GM23338 (cell line): ENCODE measurements around the gene OR51D1. TPM values are rescaled to one million over a fixed set of nuclear protein-coding genes. Genes with fewer than 3 reads are reported as not detected.

Experiments
- ATAC-seq: fragments of 200-7000 bp; cut with Tn5 transposase; 3 replicates; pipeline ENCODE4 v1.9.1; 2020
- DNase-seq: peaks from one replicate; pipeline ENCODE4 v3.0.0-alpha.2; 2015; ENCODE audit warnings: low spot score
- H2AFZ ChIP-seq: fragments of 200-600 bp; sonication (generic); 2 replicates; pipeline ENCODE4 v1.8.0; 2016; ENCODE audit warnings: antibody characterized with exemption, mild to moderate bottlenecking, moderate library complexity
- H3F3A ChIP-seq: fragments of 200-600 bp; sonication (generic); replicated peaks from 2 replicates; pipeline ENCODE4 v1.8.0; 2017; ENCODE audit warnings: antibody characterized with exemption, mixed run types, low read depth
- H3K27ac ChIP-seq: fragments of 200-600 bp; sonication (generic); 2 replicates; pipeline ENCODE4 v1.6.1; 2016; ENCODE audit warnings: low read depth
- H3K27me3 ChIP-seq: fragments of 200-600 bp; sonication (generic); 2 replicates; pipeline ENCODE4 v1.8.0; 2016; ENCODE audit warnings: mild to moderate bottlenecking, mixed run types, moderate library complexity; ENCODE audit not compliant: insufficient read depth
- H3K36me3 ChIP-seq: fragments of 200-600 bp; sonication (generic); 2 replicates; pipeline ENCODE4 v1.8.0; 2016; ENCODE audit warnings: mild to moderate bottlenecking; ENCODE audit not compliant: insufficient read depth
- H3K4me1 ChIP-seq: fragments of 200-600 bp; sonication (generic); 2 replicates; pipeline ENCODE4 v1.8.0; 2016; ENCODE audit warnings: mild to moderate bottlenecking, moderate library complexity; ENCODE audit not compliant: insufficient read depth
- H3K4me2 ChIP-seq: fragments of 200-600 bp; sonication (generic); 2 replicates; pipeline ENCODE4 v1.7.1; 2017; ENCODE audit warnings: mixed run types
- H3K4me3 ChIP-seq: fragments of 200-600 bp; sonication (generic); 2 replicates; pipeline ENCODE4 v1.6.1; 2016; ENCODE audit warnings: mixed run types
- H3K79me2 ChIP-seq: fragments of 200-600 bp; sonication (generic); replicated peaks from 2 replicates; pipeline ENCODE4 v1.8.0; 2017; ENCODE audit warnings: mild to moderate bottlenecking; ENCODE audit not compliant: insufficient read depth
- H3K9me2 ChIP-seq: fragments of 200-600 bp; sonication (generic); 2 replicates; pipeline ENCODE4 v1.8.0; 2017; ENCODE audit not compliant: insufficient read depth
- H4K20me1 ChIP-seq: fragments of 200-600 bp; sonication (generic); replicated peaks from 2 replicates; pipeline ENCODE4 v1.8.0; 2017; ENCODE audit warnings: mild to moderate bottlenecking; ENCODE audit not compliant: insufficient read depth
- H3K27ac Mint-ChIP-seq: 2 replicates; pipeline ENCODE4 v1.8.0; 2020; ENCODE audit warnings: inconsistent platforms, mild to moderate bottlenecking, moderate library complexity, mixed read lengths
- H3K27me3 Mint-ChIP-seq: 3 replicates; pipeline ENCODE4 v1.8.0; 2022; ENCODE audit warnings: low read depth, mild to moderate bottlenecking, moderate library complexity, mixed read lengths, inconsistent platforms; ENCODE audit not compliant: insufficient read depth, poor library complexity
- H3K36me3 Mint-ChIP-seq: 3 replicates; pipeline ENCODE4 v1.8.0; 2021; ENCODE audit warnings: low read depth, mild to moderate bottlenecking, inconsistent platforms, moderate library complexity, mixed read lengths
- H3K4me1 Mint-ChIP-seq: 3 replicates; pipeline ENCODE4 v1.8.0; 2020; ENCODE audit warnings: mild to moderate bottlenecking, inconsistent platforms, mixed read lengths
- H3K4me3 Mint-ChIP-seq: 3 replicates; pipeline ENCODE4 v1.8.0; 2021; ENCODE audit warnings: moderate library complexity, mild to moderate bottlenecking, inconsistent platforms, mixed read lengths
- H3K9me3 Mint-ChIP-seq: 3 replicates; pipeline ENCODE4 v1.8.0; 2020; ENCODE audit warnings: moderate library complexity, mild to moderate bottlenecking, inconsistent platforms, mixed read lengths
- CTCF ChIP-seq, 2 experiments: fragments of 200-600 bp in 1 of 2; sonication (generic) in 1 of 2; conservative IDR thresholded peaks; 2 replicates each; pipeline versions ENCODE4 v1.5.1 to v1.6.1; 2016 to 2017; ENCODE audit warnings: antibody characterized with exemption in 2 of 2, low read depth in 2 of 2, mild to moderate bottlenecking in 2 of 2, moderate library complexity in 1 of 2
- EZH2 ChIP-seq: fragments of 200-600 bp; sonication (generic); IDR thresholded peaks from one replicate; pipeline ENCODE4 v1.8.0; 2017; ENCODE audit warnings: antibody characterized with exemption, mild to moderate bottlenecking, low read depth; ENCODE audit not compliant: unreplicated experiment
- EZH2phosphoT487 ChIP-seq: fragments of 200-600 bp; sonication (generic); IDR thresholded peaks from one replicate; pipeline ENCODE4 v1.8.1; 2018; ENCODE audit warnings: antibody characterized with exemption; ENCODE audit not compliant: unreplicated experiment
- NANOG ChIP-seq: IDR thresholded peaks from 2 replicates; pipeline ENCODE4 v1.6.1; 2016; ENCODE audit warnings: antibody characterized with exemption, borderline replicate concordance
- POLR2AphosphoS5 ChIP-seq: IDR thresholded peaks from 2 replicates; pipeline ENCODE4 v1.6.1; 2016; ENCODE audit warnings: antibody characterized with exemption, low read depth
- REST ChIP-seq: IDR thresholded peaks from one replicate; pipeline ENCODE4 v1.6.1; 2018; ENCODE audit warnings: antibody characterized with exemption; ENCODE audit not compliant: unreplicated experiment
- ZNF114 ChIP-seq: fragments of 250-450 bp; sonication (Bioruptor Pico); IDR thresholded peaks from 2 replicates; pipeline ENCODE4 v1.5.0; 2020; ENCODE audit warnings: mild to moderate bottlenecking, moderate library complexity
- ZNF331 ChIP-seq: fragments of 250-450 bp; sonication (Bioruptor Pico); IDR thresholded peaks from 2 replicates; pipeline ENCODE4 v1.5.0; 2020; ENCODE audit warnings: low read depth, mild to moderate bottlenecking, moderate library complexity
- ZNF462 ChIP-seq: fragments of 250-450 bp; sonication (Bioruptor Pico); IDR thresholded peaks from 2 replicates; pipeline ENCODE4 v1.5.0; 2020; ENCODE audit warnings: mild to moderate bottlenecking, moderate library complexity
- polyA plus RNA-seq: library from polyadenylated mRNA; unstranded; fragments of >200 nt; fragmentation: Nextera tagmentation; extraction: Ambion mirVana; gene quantifications from 2 replicates; pipeline ENCODE4 v1.2.1, GENCODE V29; 2016
- total RNA-seq: library from RNA; depleted of rRNA; stranded (reverse); fragments of >200 nt; shearing (Covaris generic); gene quantifications from 2 replicates; pipeline ENCODE4 v1.2.3, GENCODE V29; 2014

Gene OR51D1
- total and polyA plus RNA-seq, 2 experiments from 2014 or later = not detected

DNA sequence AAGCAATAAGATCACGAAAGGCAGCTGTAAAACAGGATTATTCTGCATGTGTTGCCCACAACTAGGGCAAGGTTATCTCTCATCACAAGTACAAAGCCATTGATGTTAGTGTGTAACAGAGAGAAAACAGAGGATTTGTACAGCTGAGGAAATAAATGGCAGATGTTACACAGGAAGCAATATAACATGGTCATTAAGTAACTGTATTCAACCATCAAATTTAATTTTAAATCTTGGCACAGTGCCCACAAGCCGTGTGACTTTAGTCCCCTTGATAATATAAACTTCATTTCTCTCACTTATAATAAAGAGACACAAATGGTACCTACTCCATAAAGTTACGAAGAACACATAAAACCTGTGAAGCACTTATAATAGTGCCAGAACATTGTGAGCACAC lies 43.1 kb downstream of the OR51D1 start (continued):
- TF ChIP-seq ZNF462 (CRISPR knock-in tag) (no peak), ZNF114 (CRISPR knock-in tag) (no peak), CTCF (conservative IDR thresholded peaks at IDR 0.05; ENCODE audit: low read depth in 2 of 2) (no peak), ZNF331 (no peak), EZH2 (no peak), NANOG (no peak)

DNA sequence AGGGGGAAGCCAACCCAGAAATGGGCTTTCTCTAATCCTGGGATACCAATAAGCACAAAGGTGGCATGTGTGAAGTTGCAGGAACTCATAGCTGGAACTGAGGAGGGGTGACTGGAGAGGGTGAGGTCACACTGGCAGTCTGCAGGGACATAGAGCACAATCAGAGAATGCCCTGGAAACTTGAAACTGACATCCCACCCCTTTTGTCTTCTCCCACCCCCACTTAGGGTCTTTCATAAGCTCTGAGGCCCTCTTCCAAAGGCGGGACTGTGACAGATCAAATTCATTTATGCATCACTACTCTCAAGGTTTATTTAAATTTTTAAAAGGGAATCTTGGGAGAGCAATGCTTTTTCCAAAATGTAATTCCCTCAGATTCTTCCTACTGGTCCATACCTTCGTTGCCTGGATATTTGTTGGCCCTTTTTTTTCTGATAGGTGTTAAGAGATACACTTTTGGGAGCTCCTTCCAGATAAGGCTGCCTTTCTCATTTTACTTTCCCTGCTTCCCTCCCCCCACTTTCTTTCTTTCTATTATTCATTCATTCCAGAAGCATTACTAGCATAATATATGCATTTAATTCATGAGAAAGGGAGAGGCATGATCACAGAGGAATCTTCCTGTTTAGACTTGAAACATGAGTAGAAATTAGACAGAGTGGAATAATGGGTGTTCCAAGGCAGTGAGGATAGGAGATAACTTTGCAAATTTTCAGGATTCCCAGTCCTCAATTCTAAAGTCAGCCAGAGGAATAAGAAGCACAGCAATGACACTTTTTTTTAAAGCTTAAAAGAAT lies 45.5 kb downstream of the OR51D1 start:
- H2AFZ ChIP-seq = no peak overlapping the region; the same call in 1 of the 2 replicates
- no peaks in the 10 kb centered on the region for H3K27me3 ChIP-seq
- no peaks in the 10 kb centered on the region; the same call in 2 of the 3 replicates for H3K4me1 Mint-ChIP-seq
- H3K79me2 ChIP-seq = no peaks in the 10 kb centered on the region
- no peak overlapping the region for H3K27ac ChIP-seq
- no peak overlapping the region for H3K4me3 Mint-ChIP-seq
- DNase-seq (no peak), ATAC-seq (no peak)
- no peaks in the 10 kb centered on the region for H3K27me3 Mint-ChIP-seq
- H3K9me3 Mint-ChIP-seq = no peaks in the 10 kb centered on the region
- no peaks in the 10 kb centered on the region for H3K36me3 Mint-ChIP-seq
- H3K4me1 ChIP-seq = no peaks in the 10 kb centered on the region
- peaks cover 5% of the 10 kb centered on the region; the same call in 1 of the 2 replicates for H3K9me2 ChIP-seq
- no peaks in the 10 kb centered on the region for H3F3A ChIP-seq
- no peak overlapping the region for H3K27ac Mint-ChIP-seq
- H3K4me2 ChIP-seq = no peak overlapping the region
- no peak overlapping the region for H3K4me3 ChIP-seq
- no peaks in the 10 kb centered on the region for H3K36me3 ChIP-seq
- no peaks in the 10 kb centered on the region for H4K20me1 ChIP-seq
- TF ChIP-seq ZNF114 (CRISPR knock-in tag) (no peak), REST (no peak), POLR2AphosphoS5 (no peak), EZH2phosphoT487 (no peak)
